ENCODE data around the gene KCNJ15.
A peak's percentile ranks its signal among the peaks of the same experiment; 100 is the strongest.
"Not testable (repeated sequence)": the region's sequence is repeated elsewhere in the genome, so short reads cannot be mapped to it uniquely, and the experiment has no call there.

The KCNJ15 gene

GRCh38 chr21:38244885-38245869 lies 11.6 kb upstream of the KCNJ15 start:
- DNase-seq (ENCODE audit: low spot score) = peak; percentile 86

- no peak for DNase-seq (ENCODE audit: low spot score)
Measured at GRCh38 chr21:38246511-38246910, 10.3 kb upstream of the KCNJ15 start.

GRCh38 chr21:38247054-38247453 lies 9.7 kb upstream of the KCNJ15 start:
- DNase-seq (ENCODE audit: low spot score) = not testable (repeated sequence)

- no peak for DNase-seq (ENCODE audit: low spot score)
Measured at GRCh38 chr21:38247738-38248510, 8.9 kb upstream of the KCNJ15 start.

GRCh38 chr21:38249256-38249655 lies 7.5 kb upstream of the KCNJ15 start:
- DNase-seq (ENCODE audit: low spot score) = no peak

- no peak for DNase-seq (ENCODE audit: low spot score)
Measured at GRCh38 chr21:38249696-38250278, 7.0 kb upstream of the KCNJ15 start.

- DNase-seq (ENCODE audit: low spot score) = no peak
Measured at GRCh38 chr21:38250991-38251418, 5.8 kb upstream of the KCNJ15 start.

GRCh38 chr21:38254970-38255369 lies 1.8 kb upstream of the KCNJ15 start:
- DNase-seq (ENCODE audit: low spot score) = no peak

GRCh38 chr21:38255571-38256117 lies 1.1 kb upstream of the KCNJ15 start:
- no peak for DNase-seq (ENCODE audit: low spot score)

GRCh38 chr21:38257667-38258066 lies 876 bp downstream of the KCNJ15 start:
- DNase-seq (ENCODE audit: low spot score) = no peak

- peak; percentile 45 for DNase-seq (ENCODE audit: low spot score)
Measured at GRCh38 chr21:38258521-38259485, 2.0 kb downstream of the KCNJ15 start.

- no peak for DNase-seq (ENCODE audit: low spot score)
Measured at GRCh38 chr21:38259665-38260064, 2.9 kb downstream of the KCNJ15 start.

- no peak for DNase-seq (ENCODE audit: low spot score)
Measured at GRCh38 chr21:38260426-38260825, 3.6 kb downstream of the KCNJ15 start.

- DNase-seq (ENCODE audit: low spot score) = no peak
Measured at GRCh38 chr21:38261851-38262250, 5.1 kb downstream of the KCNJ15 start.

GRCh38 chr21:38263493-38263892 lies 6.7 kb downstream of the KCNJ15 start:
- DNase-seq (ENCODE audit: low spot score) = peak; percentile 78

GRCh38 chr21:38264571-38264970 lies 7.8 kb downstream of the KCNJ15 start:
- DNase-seq (ENCODE audit: low spot score) = no peak

GRCh38 chr21:38265166-38265565 lies 8.4 kb downstream of the KCNJ15 start:
- DNase-seq (ENCODE audit: low spot score) = no peak

GRCh38 chr21:38266732-38267131 lies 9.9 kb downstream of the KCNJ15 start:
- DNase-seq (ENCODE audit: low spot score) = peak; percentile 61

GRCh38 chr21:38267136-38267755 lies 10.5 kb downstream of the KCNJ15 start:
- DNase-seq (ENCODE audit: low spot score) = peak; percentile 44
